Adrenal gland (tissue), 5 donors: ENCODE measurements around the gene SIMC1.
"Not testable (repeated sequence)": the region's sequence is repeated elsewhere in the genome, so short reads cannot be mapped to it uniquely, and the experiment has no call there.

ENCODE experiments used
- CTCF ChIP-seq, 6 experiments: fragments of 450-650 bp in 4 of 6; fragments of 200-600 bp in 2 of 6; sonication (generic) in 1 of 6; IDR thresholded peaks; 1 replicate in 5 of 6; 2 replicates in 1 of 6; pipeline versions ENCODE4 v1.5.1 to v1.8.0; 2016 to 2021; ENCODE audit warnings: antibody characterized with exemption in 6 of 6, mild to moderate bottlenecking in 2 of 6, moderate library complexity in 1 of 6
- POLR2A ChIP-seq, 2 donors: fragments of 450-650 bp; IDR thresholded peaks; one replicate each; pipeline ENCODE4 v1.6.1; 2017; ENCODE audit warnings: antibody characterized with exemption in 2 of 2, mild to moderate bottlenecking in 2 of 2, moderate library complexity in 1 of 2
- donor health status: DM: no; HTN: no; CAD: no.

DNA sequence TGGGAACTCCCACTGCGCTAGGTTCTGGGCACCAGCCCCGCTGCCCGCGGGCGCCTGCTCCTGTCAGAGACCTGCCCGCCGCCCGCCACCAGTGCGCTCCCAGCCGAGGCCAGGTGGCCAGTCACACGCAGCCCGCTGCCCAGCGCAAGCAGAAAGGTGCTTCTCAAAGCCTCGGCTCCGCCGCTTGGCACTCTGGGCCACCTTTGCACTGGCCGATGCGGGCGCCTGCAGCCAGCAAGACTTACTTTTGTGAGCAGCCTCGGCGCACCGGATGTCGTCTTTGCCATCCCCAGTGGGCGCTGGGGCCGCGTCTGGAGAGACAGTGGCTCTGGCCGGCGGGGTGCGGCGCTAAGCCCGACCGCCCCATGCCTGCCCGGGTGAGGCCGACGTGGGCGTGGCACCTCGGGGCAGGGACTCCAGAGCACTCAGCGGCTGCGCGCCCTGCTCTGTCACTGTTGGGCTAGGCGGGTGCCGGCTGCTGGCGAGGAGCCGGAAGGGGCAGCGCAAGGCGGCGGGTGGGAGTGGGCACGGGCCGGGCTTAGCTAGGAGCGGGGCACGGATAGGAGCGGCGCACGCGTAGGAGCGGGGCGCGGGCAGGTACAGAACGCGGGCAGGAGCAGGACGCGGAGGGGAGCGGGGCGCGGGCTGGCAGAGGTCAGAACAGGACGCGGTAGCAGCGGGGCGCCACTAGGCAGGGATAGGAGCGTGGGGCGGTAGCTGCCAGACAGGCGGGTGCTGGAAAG is 39.1 kb upstream of the SIMC1 start:
- TF ChIP-seq CTCF, POLR2A (IDR thresholded peaks at IDR 0.05): not testable (repeated sequence)
